K562 (cell line): Measurements from ENCODE around the gene NEDD4L. TPM values are rescaled to one million over a fixed set of nuclear protein-coding genes. Genes with fewer than 3 reads are reported as not detected.

Experiments used
- CHD4 ChIP-seq: fragments of 200-600 bp; sonication (generic); IDR thresholded peaks from 3 replicates; pipeline ENCODE4 v1.6.1; 2012; ENCODE audit warnings: low read depth, mild to moderate bottlenecking, mixed read lengths, low read length, inconsistent platforms; ENCODE audit not compliant: insufficient read depth, insufficient replicate concordance, poor library complexity, severe bottlenecking
- GTF2A2 ChIP-seq: IDR thresholded peaks from 2 replicates; pipeline ENCODE4 v1.6.1; 2016; ENCODE audit warnings: mild to moderate bottlenecking, missing genetic modification characterization, missing compliant biosample characterization
- KLF10 ChIP-seq: fragments of 250-450 bp; sonication (Bioruptor Pico); IDR thresholded peaks from 2 replicates; pipeline ENCODE4 v1.6.1; 2021; ENCODE audit warnings: matching md5 sums
- ZC3H4 ChIP-seq: sonication (generic); formaldehyde crosslinking; IDR thresholded peaks from 2 replicates; pipeline ENCODE4 v1.9.0; 2021; ENCODE audit warnings: missing genetic modification reagents, borderline replicate concordance
- ZFX ChIP-seq: sonication (generic); formaldehyde crosslinking; IDR thresholded peaks from 2 replicates; pipeline ENCODE4 v1.8.0; 2022; ENCODE audit warnings: mild to moderate bottlenecking, missing genetic modification reagents, moderate library complexity
- polyA plus RNA-seq, 8 experiments: library from polyadenylated mRNA; depleted of rRNA in 4 of 8; stranded (reverse) in 5 of 8; unstranded in 3 of 8; fragments of >200 nt; fragmentation: Nextera tagmentation in 2 of 8; fragmentation: Illumina TruSeq in 1 of 8; extraction: Ambion mirVana in 2 of 8; extraction: Trizol in 1 of 8; gene quantifications; 2 replicates each; pipeline versions ENCODE4 v1.2.1 to v1.2.3, GENCODE V29; 2011 to 2014; ENCODE audit warnings: inconsistent platforms in 1 of 8, missing spikeins in 1 of 8
- total RNA-seq, 7 experiments: library from RNA; depleted of rRNA in 6 of 7; stranded (reverse); fragments of >200 nt in 6 of 7; fragmentation: Illumina TruSeq in 2 of 7; extraction: Trizol in 2 of 7; gene quantifications; 2 replicates each; pipeline versions ENCODE4 v1.2.1 to v1.2.3, GENCODE V29; 2011 to 2021; ENCODE audit warnings: low replicate concordance in 1 of 7
- TF ChIP-seq, protein P1 (sequence below): fragments of 200-600 bp; sonication (generic); IDR thresholded peaks from one replicate; pipeline ENCODE4 v1.6.1; 2012; ENCODE audit warnings: mild to moderate bottlenecking, low read depth, low read length, inconsistent platforms
- TF ChIP-seq, protein P2 (sequence below), 2 experiments: IDR thresholded peaks; 2 replicates each; pipeline ENCODE4 v1.6.1; 2012; ENCODE audit warnings: improper control_type of control experiment in 2 of 2, low read depth in 2 of 2, low read length in 2 of 2, borderline replicate concordance in 1 of 2
- TF ChIP-seq, protein P3 (sequence below): sonication (generic); formaldehyde crosslinking; IDR thresholded peaks from 2 replicates; pipeline ENCODE4 v1.8.1; 2023; ENCODE audit warnings: missing genetic modification reagents, mild to moderate bottlenecking, borderline replicate concordance

Gene NEDD4L
- total and polyA plus RNA-seq, 9 of the 15 experiments (the other 6 are each of a cell fraction or from before 2014, with no cell fraction given), result 8.1 to 33.4 (median 19.9) TPM

- TF ChIP-seq, protein P1, sequence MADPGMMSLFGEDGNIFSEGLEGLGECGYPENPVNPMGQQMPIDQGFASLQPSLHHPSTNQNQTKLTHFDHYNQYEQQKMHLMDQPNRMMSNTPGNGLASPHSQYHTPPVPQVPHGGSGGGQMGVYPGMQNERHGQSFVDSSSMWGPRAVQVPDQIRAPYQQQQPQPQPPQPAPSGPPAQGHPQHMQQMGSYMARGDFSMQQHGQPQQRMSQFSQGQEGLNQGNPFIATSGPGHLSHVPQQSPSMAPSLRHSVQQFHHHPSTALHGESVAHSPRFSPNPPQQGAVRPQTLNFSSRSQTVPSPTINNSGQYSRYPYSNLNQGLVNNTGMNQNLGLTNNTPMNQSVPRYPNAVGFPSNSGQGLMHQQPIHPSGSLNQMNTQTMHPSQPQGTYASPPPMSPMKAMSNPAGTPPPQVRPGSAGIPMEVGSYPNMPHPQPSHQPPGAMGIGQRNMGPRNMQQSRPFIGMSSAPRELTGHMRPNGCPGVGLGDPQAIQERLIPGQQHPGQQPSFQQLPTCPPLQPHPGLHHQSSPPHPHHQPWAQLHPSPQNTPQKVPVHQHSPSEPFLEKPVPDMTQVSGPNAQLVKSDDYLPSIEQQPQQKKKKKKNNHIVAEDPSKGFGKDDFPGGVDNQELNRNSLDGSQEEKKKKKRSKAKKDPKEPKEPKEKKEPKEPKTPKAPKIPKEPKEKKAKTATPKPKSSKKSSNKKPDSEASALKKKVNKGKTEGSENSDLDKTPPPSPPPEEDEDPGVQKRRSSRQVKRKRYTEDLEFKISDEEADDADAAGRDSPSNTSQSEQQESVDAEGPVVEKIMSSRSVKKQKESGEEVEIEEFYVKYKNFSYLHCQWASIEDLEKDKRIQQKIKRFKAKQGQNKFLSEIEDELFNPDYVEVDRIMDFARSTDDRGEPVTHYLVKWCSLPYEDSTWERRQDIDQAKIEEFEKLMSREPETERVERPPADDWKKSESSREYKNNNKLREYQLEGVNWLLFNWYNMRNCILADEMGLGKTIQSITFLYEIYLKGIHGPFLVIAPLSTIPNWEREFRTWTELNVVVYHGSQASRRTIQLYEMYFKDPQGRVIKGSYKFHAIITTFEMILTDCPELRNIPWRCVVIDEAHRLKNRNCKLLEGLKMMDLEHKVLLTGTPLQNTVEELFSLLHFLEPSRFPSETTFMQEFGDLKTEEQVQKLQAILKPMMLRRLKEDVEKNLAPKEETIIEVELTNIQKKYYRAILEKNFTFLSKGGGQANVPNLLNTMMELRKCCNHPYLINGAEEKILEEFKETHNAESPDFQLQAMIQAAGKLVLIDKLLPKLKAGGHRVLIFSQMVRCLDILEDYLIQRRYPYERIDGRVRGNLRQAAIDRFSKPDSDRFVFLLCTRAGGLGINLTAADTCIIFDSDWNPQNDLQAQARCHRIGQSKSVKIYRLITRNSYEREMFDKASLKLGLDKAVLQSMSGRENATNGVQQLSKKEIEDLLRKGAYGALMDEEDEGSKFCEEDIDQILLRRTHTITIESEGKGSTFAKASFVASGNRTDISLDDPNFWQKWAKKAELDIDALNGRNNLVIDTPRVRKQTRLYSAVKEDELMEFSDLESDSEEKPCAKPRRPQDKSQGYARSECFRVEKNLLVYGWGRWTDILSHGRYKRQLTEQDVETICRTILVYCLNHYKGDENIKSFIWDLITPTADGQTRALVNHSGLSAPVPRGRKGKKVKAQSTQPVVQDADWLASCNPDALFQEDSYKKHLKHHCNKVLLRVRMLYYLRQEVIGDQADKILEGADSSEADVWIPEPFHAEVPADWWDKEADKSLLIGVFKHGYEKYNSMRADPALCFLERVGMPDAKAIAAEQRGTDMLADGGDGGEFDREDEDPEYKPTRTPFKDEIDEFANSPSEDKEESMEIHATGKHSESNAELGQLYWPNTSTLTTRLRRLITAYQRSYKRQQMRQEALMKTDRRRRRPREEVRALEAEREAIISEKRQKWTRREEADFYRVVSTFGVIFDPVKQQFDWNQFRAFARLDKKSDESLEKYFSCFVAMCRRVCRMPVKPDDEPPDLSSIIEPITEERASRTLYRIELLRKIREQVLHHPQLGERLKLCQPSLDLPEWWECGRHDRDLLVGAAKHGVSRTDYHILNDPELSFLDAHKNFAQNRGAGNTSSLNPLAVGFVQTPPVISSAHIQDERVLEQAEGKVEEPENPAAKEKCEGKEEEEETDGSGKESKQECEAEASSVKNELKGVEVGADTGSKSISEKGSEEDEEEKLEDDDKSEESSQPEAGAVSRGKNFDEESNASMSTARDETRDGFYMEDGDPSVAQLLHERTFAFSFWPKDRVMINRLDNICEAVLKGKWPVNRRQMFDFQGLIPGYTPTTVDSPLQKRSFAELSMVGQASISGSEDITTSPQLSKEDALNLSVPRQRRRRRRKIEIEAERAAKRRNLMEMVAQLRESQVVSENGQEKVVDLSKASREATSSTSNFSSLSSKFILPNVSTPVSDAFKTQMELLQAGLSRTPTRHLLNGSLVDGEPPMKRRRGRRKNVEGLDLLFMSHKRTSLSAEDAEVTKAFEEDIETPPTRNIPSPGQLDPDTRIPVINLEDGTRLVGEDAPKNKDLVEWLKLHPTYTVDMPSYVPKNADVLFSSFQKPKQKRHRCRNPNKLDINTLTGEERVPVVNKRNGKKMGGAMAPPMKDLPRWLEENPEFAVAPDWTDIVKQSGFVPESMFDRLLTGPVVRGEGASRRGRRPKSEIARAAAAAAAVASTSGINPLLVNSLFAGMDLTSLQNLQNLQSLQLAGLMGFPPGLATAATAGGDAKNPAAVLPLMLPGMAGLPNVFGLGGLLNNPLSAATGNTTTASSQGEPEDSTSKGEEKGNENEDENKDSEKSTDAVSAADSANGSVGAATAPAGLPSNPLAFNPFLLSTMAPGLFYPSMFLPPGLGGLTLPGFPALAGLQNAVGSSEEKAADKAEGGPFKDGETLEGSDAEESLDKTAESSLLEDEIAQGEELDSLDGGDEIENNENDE, result no peak
- TF ChIP-seq ZFX (CRISPR knock-in tag), result no peak
- no peak for TF ChIP-seq GTF2A2 (tag)
- no peak for TF ChIP-seq KLF10 (CRISPR knock-in tag)
- TF ChIP-seq, protein P2, sequence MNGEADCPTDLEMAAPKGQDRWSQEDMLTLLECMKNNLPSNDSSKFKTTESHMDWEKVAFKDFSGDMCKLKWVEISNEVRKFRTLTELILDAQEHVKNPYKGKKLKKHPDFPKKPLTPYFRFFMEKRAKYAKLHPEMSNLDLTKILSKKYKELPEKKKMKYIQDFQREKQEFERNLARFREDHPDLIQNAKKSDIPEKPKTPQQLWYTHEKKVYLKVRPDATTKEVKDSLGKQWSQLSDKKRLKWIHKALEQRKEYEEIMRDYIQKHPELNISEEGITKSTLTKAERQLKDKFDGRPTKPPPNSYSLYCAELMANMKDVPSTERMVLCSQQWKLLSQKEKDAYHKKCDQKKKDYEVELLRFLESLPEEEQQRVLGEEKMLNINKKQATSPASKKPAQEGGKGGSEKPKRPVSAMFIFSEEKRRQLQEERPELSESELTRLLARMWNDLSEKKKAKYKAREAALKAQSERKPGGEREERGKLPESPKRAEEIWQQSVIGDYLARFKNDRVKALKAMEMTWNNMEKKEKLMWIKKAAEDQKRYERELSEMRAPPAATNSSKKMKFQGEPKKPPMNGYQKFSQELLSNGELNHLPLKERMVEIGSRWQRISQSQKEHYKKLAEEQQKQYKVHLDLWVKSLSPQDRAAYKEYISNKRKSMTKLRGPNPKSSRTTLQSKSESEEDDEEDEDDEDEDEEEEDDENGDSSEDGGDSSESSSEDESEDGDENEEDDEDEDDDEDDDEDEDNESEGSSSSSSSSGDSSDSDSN (IDR thresholded peaks at IDR 0.05; ENCODE audit: borderline replicate concordance in 1 of 2, low read depth in 2 of 2, low read length in 2 of 2), result no peak
- TF ChIP-seq, protein P3, sequence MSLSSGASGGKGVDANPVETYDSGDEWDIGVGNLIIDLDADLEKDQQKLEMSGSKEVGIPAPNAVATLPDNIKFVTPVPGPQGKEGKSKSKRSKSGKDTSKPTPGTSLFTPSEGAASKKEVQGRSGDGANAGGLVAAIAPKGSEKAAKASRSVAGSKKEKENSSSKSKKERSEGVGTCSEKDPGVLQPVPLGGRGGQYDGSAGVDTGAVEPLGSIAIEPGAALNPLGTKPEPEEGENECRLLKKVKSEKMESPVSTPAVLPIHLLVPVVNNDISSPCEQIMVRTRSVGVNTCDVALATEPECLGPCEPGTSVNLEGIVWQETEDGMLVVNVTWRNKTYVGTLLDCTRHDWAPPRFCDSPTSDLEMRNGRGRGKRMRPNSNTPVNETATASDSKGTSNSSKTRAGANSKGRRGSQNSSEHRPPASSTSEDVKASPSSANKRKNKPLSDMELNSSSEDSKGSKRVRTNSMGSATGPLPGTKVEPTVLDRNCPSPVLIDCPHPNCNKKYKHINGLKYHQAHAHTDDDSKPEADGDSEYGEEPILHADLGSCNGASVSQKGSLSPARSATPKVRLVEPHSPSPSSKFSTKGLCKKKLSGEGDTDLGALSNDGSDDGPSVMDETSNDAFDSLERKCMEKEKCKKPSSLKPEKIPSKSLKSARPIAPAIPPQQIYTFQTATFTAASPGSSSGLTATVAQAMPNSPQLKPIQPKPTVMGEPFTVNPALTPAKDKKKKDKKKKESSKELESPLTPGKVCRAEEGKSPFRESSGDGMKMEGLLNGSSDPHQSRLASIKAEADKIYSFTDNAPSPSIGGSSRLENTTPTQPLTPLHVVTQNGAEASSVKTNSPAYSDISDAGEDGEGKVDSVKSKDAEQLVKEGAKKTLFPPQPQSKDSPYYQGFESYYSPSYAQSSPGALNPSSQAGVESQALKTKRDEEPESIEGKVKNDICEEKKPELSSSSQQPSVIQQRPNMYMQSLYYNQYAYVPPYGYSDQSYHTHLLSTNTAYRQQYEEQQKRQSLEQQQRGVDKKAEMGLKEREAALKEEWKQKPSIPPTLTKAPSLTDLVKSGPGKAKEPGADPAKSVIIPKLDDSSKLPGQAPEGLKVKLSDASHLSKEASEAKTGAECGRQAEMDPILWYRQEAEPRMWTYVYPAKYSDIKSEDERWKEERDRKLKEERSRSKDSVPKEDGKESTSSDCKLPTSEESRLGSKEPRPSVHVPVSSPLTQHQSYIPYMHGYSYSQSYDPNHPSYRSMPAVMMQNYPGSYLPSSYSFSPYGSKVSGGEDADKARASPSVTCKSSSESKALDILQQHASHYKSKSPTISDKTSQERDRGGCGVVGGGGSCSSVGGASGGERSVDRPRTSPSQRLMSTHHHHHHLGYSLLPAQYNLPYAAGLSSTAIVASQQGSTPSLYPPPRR (CRISPR knock-in tag), result no peak
- no peak for TF ChIP-seq ZC3H4 (CRISPR knock-in tag)
- TF ChIP-seq CHD4, result no peak
Observed at GRCh38 chr18:58322464-58322863, 278.4 kb downstream of the NEDD4L start (continued).
